ENCODE measurements around the gene CPEB3. TPM values are rescaled to one million over a fixed set of nuclear protein-coding genes. Genes with fewer than 3 reads are reported as not detected.
"Not testable (repeated sequence)": the region's sequence is repeated elsewhere in the genome, so short reads cannot be mapped to it uniquely, and the experiment has no call there.

Gene CPEB3
- total RNA-seq, 1 experiment from 2014 or later: 1.0 TPM

- Histone ChIP-seq H2BK20ac (ENCODE audit: low read depth, low read length, poor library complexity, severe bottlenecking) (no peak overlapping the region), H4K91ac (ENCODE audit: insufficient read length, low read depth, low read length) (no peak overlapping the region), H3K79me1 (ENCODE audit: insufficient read depth, low read depth, low read length, poor library complexity, severe bottlenecking) (no peaks in the 10 kb centered on the region), H4K8ac (replicated peaks; ENCODE audit: insufficient read length, low read depth, low read length) (no peak overlapping the region), H2BK120ac (ENCODE audit: low read depth, low read length, poor library complexity, severe bottlenecking) (no peak overlapping the region), H3K23ac (ENCODE audit: insufficient read length, low read depth, low read length) (no peak overlapping the region), H2BK5ac (ENCODE audit: insufficient read length, low read length) (no peak overlapping the region), H3K9me3 (ENCODE audit: control insufficient read depth, low read depth, low read length) (no peaks in the 10 kb centered on the region), H3K9ac (ENCODE audit: extremely low read depth, insufficient read length, low read length) (no peak overlapping the region), H3K27me3 (ENCODE audit: insufficient read depth, low read length) (no peaks in the 10 kb centered on the region), H3K79me2 (ENCODE audit: insufficient read depth, low read length) (no peaks in the 10 kb centered on the region), H3K23me2 (ENCODE audit: insufficient read length, low read depth, low read length, poor library complexity, severe bottlenecking) (no peaks in the 10 kb centered on the region), H2BK12ac (ENCODE audit: insufficient read length, low read depth, low read length) (no peak overlapping the region), H3K18ac (ENCODE audit: insufficient read length, low read depth, low read length) (no peak overlapping the region), H3K4me1 (ENCODE audit: insufficient read depth, low read length) (no peaks in the 10 kb centered on the region), H3K4ac (ENCODE audit: low read depth, low read length) (no peak overlapping the region), H3K56ac (ENCODE audit: insufficient read length, low read depth, low read length) (no peak overlapping the region), H3K27ac (ENCODE audit: insufficient read length, low read depth, low read length) (no peak overlapping the region), H4K5ac (ENCODE audit: insufficient read length, low read depth, low read length) (no peak overlapping the region), H4K20me1 (ENCODE audit: control insufficient read depth, insufficient read depth, insufficient read length) (no peaks in the 10 kb centered on the region), H2BK15ac (ENCODE audit: low read depth, low read length) (no peak overlapping the region), H3T11ph (ENCODE audit: low read length) (no peak overlapping the region), H2AFZ (ENCODE audit: low read length) (no peak overlapping the region), H3K4me2 (ENCODE audit: insufficient read depth, insufficient read length, low read length) (no peak overlapping the region), H3K14ac (ENCODE audit: insufficient read depth, low read length) (no peak overlapping the region), H2AK5ac (ENCODE audit: insufficient read length, low read length) (no peak overlapping the region)
- no peak for DNase-seq
- Mint-ChIP-seq H3K4me1 (peaks cover under 1 to 1% of the 10 kb centered on the region in 2 experiments; a peak in 3 of 4 replicates), H3K27ac (no peak overlapping the region), H3K9me3 (no peaks in the 10 kb centered on the region), H3K27me3 (ENCODE audit: low read depth) (no peaks in the 10 kb centered on the region), H3K4me3 (no peak overlapping the region), H3K36me3 (ENCODE audit: insufficient read depth in 1 of 3, low read depth in 3 of 3) (peaks cover 19 to 63% (median 52%) of the 10 kb centered on the region in 3 experiments; a peak in 6 of 7 replicates)
- WGBS (ENCODE audit: extremely low coverage, insufficient read length, low lambda C conversion rate): no CpG with 5 or more reads among the region's 4 CpGs
- no peak for TF ChIP-seq CTCF (conservative IDR thresholded peaks at IDR 0.05)
Measured at GRCh38 chr10:92027141-92027540, 263.7 kb downstream of the CPEB3 start.

- WGBS (ENCODE audit: extremely low coverage, insufficient read length, low lambda C conversion rate): no CpG with 5 or more reads among the region's 3 CpGs
- not testable (repeated sequence) for H3K23me2 ChIP-seq (ENCODE audit: insufficient read length, low read depth, low read length, poor library complexity, severe bottlenecking); H4K5ac ChIP-seq (ENCODE audit: insufficient read length, low read depth, low read length); H3K27me3 Mint-ChIP-seq (ENCODE audit: low read depth); H2AK5ac ChIP-seq (ENCODE audit: insufficient read length, low read length); H3K23ac ChIP-seq (ENCODE audit: insufficient read length, low read depth, low read length); H2BK15ac ChIP-seq (ENCODE audit: low read depth, low read length); H2BK120ac ChIP-seq (ENCODE audit: low read depth, low read length, poor library complexity, severe bottlenecking); H3K4me3 Mint-ChIP-seq; H2BK5ac ChIP-seq (ENCODE audit: insufficient read length, low read length); H3K4me1 Mint-ChIP-seq; H3K27me3 ChIP-seq (ENCODE audit: insufficient read depth, low read length); H2BK12ac ChIP-seq (ENCODE audit: insufficient read length, low read depth, low read length); H3K79me1 ChIP-seq (ENCODE audit: insufficient read depth, low read depth, low read length, poor library complexity, severe bottlenecking); H4K20me1 ChIP-seq (ENCODE audit: control insufficient read depth, insufficient read depth, insufficient read length); H2BK20ac ChIP-seq (ENCODE audit: low read depth, low read length, poor library complexity, severe bottlenecking); H3K4me2 ChIP-seq (ENCODE audit: insufficient read depth, insufficient read length, low read length); H3K27ac ChIP-seq (ENCODE audit: insufficient read length, low read depth, low read length); H3K79me2 ChIP-seq (ENCODE audit: insufficient read depth, low read length); H4K8ac ChIP-seq (replicated peaks; ENCODE audit: insufficient read length, low read depth, low read length); H3K9me3 Mint-ChIP-seq; H2AFZ ChIP-seq (ENCODE audit: low read length); H3K9me3 ChIP-seq (ENCODE audit: control insufficient read depth, low read depth, low read length); H3K9ac ChIP-seq (ENCODE audit: extremely low read depth, insufficient read length, low read length); H4K91ac ChIP-seq (ENCODE audit: insufficient read length, low read depth, low read length); DNase-seq; H3K4ac ChIP-seq (ENCODE audit: low read depth, low read length); H3K27ac Mint-ChIP-seq; H3K18ac ChIP-seq (ENCODE audit: insufficient read length, low read depth, low read length); H3K56ac ChIP-seq (ENCODE audit: insufficient read length, low read depth, low read length); H3T11ph ChIP-seq (ENCODE audit: low read length); H3K4me1 ChIP-seq (ENCODE audit: insufficient read depth, low read length); H3K14ac ChIP-seq (ENCODE audit: insufficient read depth, low read length)
- peaks cover 21 to 68% (median 65%) of the 10 kb centered on the region in 3 experiments; a peak in 6 of 7 replicates for H3K36me3 Mint-ChIP-seq (ENCODE audit: insufficient read depth in 1 of 3, low read depth in 3 of 3)
Measured at GRCh38 chr10:92025340-92025739, 265.5 kb downstream of the CPEB3 start.
